H1 (cell line): ENCODE results near the gene TMEM116. TPM values are rescaled to one million over a fixed set of nuclear protein-coding genes. Genes with fewer than 3 reads are reported as not detected.

ENCODE experiments used
- CTCF ChIA-PET: fragments of 300-600 bp; sonication (Branson Sonifier 250); formaldehyde crosslinking; loops from one replicate; lab custom pipeline; 2021; ENCODE audit not compliant: partially characterized antibody; lab: Charles Lee
- POLR2A ChIA-PET: fragments of 300-600 bp; sonication (Branson Sonifier 250); formaldehyde crosslinking; loops from one replicate; lab custom pipeline; 2021; ENCODE audit warnings: inconsistent platforms; ENCODE audit not compliant: partially characterized antibody; lab: Charles Lee
- DNase-seq, 2 experiments: peaks; one replicate each; pipeline versions ENCODE4 v3.0.0 to v3.0.0-alpha.2; 2010 to 2022; ENCODE audit warnings: low spot score in 2 of 2, low read depth in 1 of 2, mixed read lengths in 1 of 2
- FAIRE-seq: peaks from 2 replicates; lab custom pipeline; 2011; peaks lifted over from hg19 to GRCh38; lab: Jason Lieb, UNC
- H2AFZ ChIP-seq: 2 replicates; pipeline ENCODE4 v1.8.1; 2012; ENCODE audit warnings: low read length, inconsistent platforms
- H2AK5ac ChIP-seq: 2 replicates; pipeline ENCODE4 v1.6.1; 2013; ENCODE audit warnings: low read depth, low read length
- H2BK120ac ChIP-seq: replicated peaks from 2 replicates; pipeline ENCODE3; 2013; ENCODE audit warnings: low read depth, low read length, inconsistent platforms
- H2BK12ac ChIP-seq: 2 replicates; pipeline ENCODE4 v1.6.1; 2013; ENCODE audit warnings: low read depth, low read length
- H2BK15ac ChIP-seq: 2 replicates; pipeline ENCODE4 v1.6.1; 2013; ENCODE audit warnings: low read length
- H2BK20ac ChIP-seq: 2 replicates; pipeline ENCODE4 v1.6.1; 2013; ENCODE audit warnings: low read length
- H2BK5ac ChIP-seq: 2 replicates; pipeline ENCODE4 v1.6.1; 2013; ENCODE audit warnings: low read depth, low read length
- H3K14ac ChIP-seq: 2 replicates; pipeline ENCODE4 v1.6.1; 2013; ENCODE audit warnings: inconsistent platforms; ENCODE audit not compliant: insufficient read length
- H3K18ac ChIP-seq: 2 replicates; pipeline ENCODE4 v1.6.1; 2013; ENCODE audit warnings: low read length; ENCODE audit errors: extremely low read depth
- H3K23ac ChIP-seq: 2 replicates; pipeline ENCODE4 v1.6.1; 2013; ENCODE audit warnings: inconsistent platforms; ENCODE audit not compliant: insufficient read length
- H3K23me2 ChIP-seq: 2 replicates; pipeline ENCODE4 v1.6.1; 2013; ENCODE audit warnings: low read depth, low read length
- H3K27ac ChIP-seq: 2 replicates; pipeline ENCODE4 v1.6.1; 2011; ENCODE audit warnings: low read depth, low read length, inconsistent platforms
- H3K27me3 ChIP-seq, 4 experiments: replicated peaks in 1 of 4; 1 replicate in 1 of 4; 2 replicates in 3 of 4; pipeline versions ENCODE4 v1.6.1 to v1.8.1; 2011 to 2013; ENCODE audit warnings: low read length in 3 of 4, mild to moderate bottlenecking in 3 of 4, inconsistent platforms in 2 of 4, mixed read lengths in 2 of 4, moderate library complexity in 1 of 4; ENCODE audit not compliant: control insufficient read depth in 3 of 4, insufficient read depth in 3 of 4; ENCODE audit errors: extremely low read depth in 1 of 4
- H3K36me3 ChIP-seq, 4 experiments: 2 replicates each; pipeline versions ENCODE4 v1.6.1 to v1.8.1; 2011 to 2013; ENCODE audit warnings: mild to moderate bottlenecking in 4 of 4, low read length in 3 of 4, moderate library complexity in 2 of 4, control low read depth in 1 of 4, inconsistent platforms in 1 of 4; ENCODE audit not compliant: insufficient read depth in 4 of 4, control insufficient read depth in 2 of 4
- H3K4ac ChIP-seq: replicated peaks from 2 replicates; pipeline ENCODE3; 2013; ENCODE audit warnings: low read length, low read depth, mixed read lengths, inconsistent platforms; ENCODE audit not compliant: insufficient read length
- H3K4me1 ChIP-seq, 4 experiments: replicated peaks in 1 of 4; 1 replicate in 1 of 4; 2 replicates in 3 of 4; pipeline versions ENCODE4 v1.6.1 to v1.8.1; 2011 to 2013; ENCODE audit warnings: low read length in 3 of 4, inconsistent platforms in 2 of 4, mixed read lengths in 1 of 4; ENCODE audit not compliant: insufficient read depth in 4 of 4, control insufficient read depth in 3 of 4
- H3K4me2 ChIP-seq, 2 experiments: 2 replicates each; pipeline versions ENCODE4 v1.6.1 to v1.8.1; 2011 to 2013; ENCODE audit warnings: low read depth in 2 of 2, low read length in 2 of 2, control low read depth in 1 of 2, inconsistent platforms in 1 of 2, mild to moderate bottlenecking in 1 of 2; ENCODE audit not compliant: insufficient read depth in 1 of 2
- H3K4me3 ChIP-seq, 4 experiments: fragments of 200-600, 300-600 bp in 1 of 4; sonication (generic), shearing (Covaris generic), sonication (Bioruptor Twin) in 1 of 4; 2 replicates each; pipeline versions ENCODE4 v1.5.1 to v1.8.1; 2011 to 2016; ENCODE audit warnings: low read length in 4 of 4, low read depth in 3 of 4, control low read depth in 2 of 4, inconsistent platforms in 2 of 4, mild to moderate bottlenecking in 2 of 4, mixed read lengths in 1 of 4, moderate library complexity in 1 of 4; ENCODE audit not compliant: insufficient read depth in 2 of 4; ENCODE audit errors: extremely low read depth in 1 of 4
- H3K56ac ChIP-seq: replicated peaks from 2 replicates; pipeline ENCODE3; 2013; ENCODE audit warnings: low read depth, mild to moderate bottlenecking, mixed read lengths, low read length, inconsistent platforms; ENCODE audit not compliant: insufficient read length
- H3K79me1 ChIP-seq: 2 replicates; pipeline ENCODE4 v1.6.1; 2013; ENCODE audit warnings: low read depth, low read length, control low read depth
- H3K79me2 ChIP-seq, 2 experiments: 2 replicates each; pipeline versions ENCODE4 v1.6.1 to v1.8.1; 2012 to 2013; ENCODE audit warnings: low read length in 2 of 2, mild to moderate bottlenecking in 2 of 2, inconsistent platforms in 1 of 2; ENCODE audit not compliant: insufficient read depth in 2 of 2, control insufficient read depth in 1 of 2
- H3K9ac ChIP-seq, 4 experiments: replicated peaks in 1 of 4; 1 replicate in 1 of 4; 2 replicates in 3 of 4; pipeline versions ENCODE4 v1.6.1 to v1.8.1; 2011 to 2013; ENCODE audit warnings: low read depth in 3 of 4, low read length in 3 of 4, control low read depth in 2 of 4, mild to moderate bottlenecking in 2 of 4, moderate library complexity in 2 of 4, inconsistent platforms in 1 of 4; ENCODE audit errors: extremely low read depth in 1 of 4
- H3K9me3 ChIP-seq, 2 experiments: 2 replicates each; pipeline versions ENCODE4 v1.6.1 to v1.8.1; 2012 to 2013; ENCODE audit warnings: mild to moderate bottlenecking in 2 of 2, moderate library complexity in 2 of 2, control low read depth in 1 of 2, inconsistent platforms in 1 of 2, low read depth in 1 of 2, low read length in 1 of 2, mixed read lengths in 1 of 2; ENCODE audit not compliant: insufficient read depth in 2 of 2
- H4K20me1 ChIP-seq, 2 experiments: replicated peaks in 1 of 2; 2 replicates each; pipeline versions ENCODE3 to v1.8.1; 2011 to 2013; ENCODE audit warnings: inconsistent platforms in 2 of 2, low read length in 2 of 2, mild to moderate bottlenecking in 1 of 2; ENCODE audit not compliant: insufficient read depth in 2 of 2, control insufficient read depth in 1 of 2
- H4K5ac ChIP-seq: 2 replicates; pipeline ENCODE4 v1.6.1; 2013; ENCODE audit warnings: low read length, low read depth, mixed read lengths, inconsistent platforms; ENCODE audit not compliant: insufficient read length
- H4K8ac ChIP-seq: 2 replicates; pipeline ENCODE4 v1.8.0; 2013; ENCODE audit warnings: mild to moderate bottlenecking, moderate library complexity, low read length, inconsistent platforms; ENCODE audit not compliant: insufficient read depth; ENCODE audit errors: extremely low read depth
- H4K91ac ChIP-seq: replicated peaks from 2 replicates; pipeline ENCODE3; 2013; ENCODE audit warnings: low read length, mixed read lengths, inconsistent platforms; ENCODE audit not compliant: insufficient read length
- BACH1 ChIP-seq: IDR thresholded peaks from 2 replicates; pipeline ENCODE4 v1.6.1; 2012; ENCODE audit warnings: low read length, improper control_type of control experiment
- CHD2 ChIP-seq: IDR thresholded peaks from 2 replicates; pipeline ENCODE4 v1.6.1; 2012; ENCODE audit warnings: low read length, improper control_type of control experiment
- EGR1 ChIP-seq: IDR thresholded peaks from 2 replicates; pipeline ENCODE4 v1.6.1; 2011; ENCODE audit warnings: low read depth, low read length, borderline replicate concordance
- GTF2F1 ChIP-seq: IDR thresholded peaks from 2 replicates; pipeline ENCODE4 v1.6.1; 2012; ENCODE audit warnings: low read depth, low read length, improper control_type of control experiment, borderline replicate concordance
- HDAC2 ChIP-seq, 2 experiments: fragments of 300-600 bp in 1 of 2; sonication (generic) in 1 of 2; IDR thresholded peaks; 2 replicates each; pipeline ENCODE4 v1.6.1; 2011 to 2012; ENCODE audit warnings: low read depth in 2 of 2, low read length in 2 of 2, mild to moderate bottlenecking in 2 of 2, moderate library complexity in 2 of 2, borderline replicate concordance in 1 of 2, inconsistent platforms in 1 of 2
- JUND ChIP-seq: IDR thresholded peaks from 2 replicates; pipeline ENCODE4 v1.6.1; 2011; ENCODE audit warnings: mild to moderate bottlenecking, improper control_type of control experiment, low read length
- KDM5A ChIP-seq: fragments of 200-600 bp; IDR thresholded peaks from 2 replicates; pipeline ENCODE4 v1.7.1; 2012; ENCODE audit warnings: mild to moderate bottlenecking, low read length, inconsistent platforms, mixed read lengths
- PHF8 ChIP-seq: fragments of 200-600 bp; sonication (generic); conservative IDR thresholded peaks from 2 replicates; pipeline ENCODE4 v1.7.1; 2012; ENCODE audit warnings: low read depth, mild to moderate bottlenecking, inconsistent platforms, low read length, moderate library complexity
- POLR2AphosphoS5 ChIP-seq: IDR thresholded peaks from 2 replicates; pipeline ENCODE4 v1.6.1; 2011; ENCODE audit warnings: low read depth, low read length
- RAD21 ChIP-seq, 2 experiments: IDR thresholded peaks in 1 of 2; conservative IDR thresholded peaks in 1 of 2; 2 replicates each; pipeline ENCODE4 v1.6.1; 2011; ENCODE audit warnings: low read depth in 2 of 2, low read length in 2 of 2, improper control_type of control experiment in 1 of 2, inconsistent platforms in 1 of 2, mild to moderate bottlenecking in 1 of 2, moderate library complexity in 1 of 2
- SIRT6 ChIP-seq: IDR thresholded peaks from one replicate; pipeline ENCODE4 v1.7.1; 2012; ENCODE audit warnings: low read length, inconsistent platforms
- SP4 ChIP-seq: IDR thresholded peaks from 2 replicates; pipeline ENCODE4 v1.6.1; 2012; ENCODE audit warnings: low read length, inconsistent platforms
- polyA plus RNA-seq, 7 experiments: library from polyadenylated mRNA; depleted of rRNA in 3 of 7; stranded (reverse) in 5 of 7; unstranded in 2 of 7; fragments of >200 nt in 5 of 7; fragments of 200-250 nt in 2 of 7; gene quantifications; 1 replicate in 5 of 7; 2 replicates in 1 of 7; 4 replicates in 1 of 7; pipeline versions ENCODE4 v1.2.1 to v1.2.3, GENCODE V29; 2011 to 2013; ENCODE audit warnings: missing spikeins in 2 of 7, mixed read lengths in 2 of 7
- total RNA-seq: library from RNA; stranded (reverse); fragmentation: NEBNext Ultra II Directional; extraction: Animal tissue kit (Norgen Biotek cat#: 25700); gene quantifications from 2 replicates; pipeline ENCODE4 v1.2.1, GENCODE V29; 2021

TMEM116 gene
- total and polyA plus RNA-seq, 2 of the 8 experiments (the other 6 are each of a cell fraction or from before 2014, with no cell fraction given): 8.1 to 25.2 TPM

GRCh38 chr12:111976860-111977259 lies 36.1 kb downstream of the TMEM116 start:
- FAIRE-seq: no peak
- CTCF ChIA-PET: no interaction called here

More at GRCh38 chr12:111976860-111977259, 36.1 kb downstream of the TMEM116 start:
- Histone ChIP-seq H3K4ac (no peak overlapping the region), H4K20me1 (no peaks in the 10 kb centered on the region), H2BK120ac (no peak overlapping the region), H2BK20ac (no peak overlapping the region), H4K5ac (no peak overlapping the region), H4K91ac (no peak overlapping the region), H4K8ac (no peak overlapping the region), H2AK5ac (no peak overlapping the region), H3K27ac (no peak overlapping the region), H2BK15ac (no peak overlapping the region), H3K36me3 (no peaks in the 10 kb centered on the region), H3K23ac (no peak overlapping the region), H2BK5ac (no peak overlapping the region), H3K4me2 (no peak overlapping the region), H3K18ac (no peak overlapping the region), H3K14ac (no peak overlapping the region), H3K56ac (no peak overlapping the region), H3K79me1 (no peaks in the 10 kb centered on the region), H2AFZ (no peak overlapping the region), H3K79me2 (no peaks in the 10 kb centered on the region), H3K4me3 (no peak overlapping the region), H3K23me2 (no peaks in the 10 kb centered on the region), H3K9ac (no peak overlapping the region), H2BK12ac (no peak overlapping the region), H3K9me3 (no peaks in the 10 kb centered on the region), H3K4me1 (no peaks in the 10 kb centered on the region), H3K27me3 (no peaks in the 10 kb centered on the region)
- TF ChIP-seq SIRT6: no peak
- no peak for TF ChIP-seq BACH1
- no peak for TF ChIP-seq PHF8
- no peak for TF ChIP-seq EGR1
- TF ChIP-seq JUND: no peak
- TF ChIP-seq HDAC2 (IDR thresholded peaks at IDR 0.05; ENCODE audit: borderline replicate concordance in 1 of 2, low read depth in 2 of 2, low read length in 2 of 2): no peak
- TF ChIP-seq POLR2AphosphoS5: no peak
- no peak for TF ChIP-seq GTF2F1
- TF ChIP-seq SP4: no peak
- no peak for TF ChIP-seq CHD2
- TF ChIP-seq RAD21 (IDR thresholded peaks at IDR 0.05 in 1 of 2, conservative IDR thresholded peaks at IDR 0.05 in 1 of 2; ENCODE audit: low read depth in 2 of 2, low read length in 2 of 2): no peak
- TF ChIP-seq KDM5A: no peak
- POLR2A ChIA-PET: no interaction called here
- DNase-seq: no peak
